PC-3 (cell line): Measurements from ENCODE around the gene LDHAL6A. TPM values are rescaled to one million over a fixed set of nuclear protein-coding genes. Genes with fewer than 3 reads are reported as not detected.

ENCODE experiments used
- ATAC-seq: fragments of 200-7000 bp; cut with Tn5 transposase; 2 replicates; pipeline ENCODE4 v1.9.1; 2020; ENCODE audit warnings: mild to moderate bottlenecking, moderate library complexity
- BruUV-seq: library from RNA; stranded (reverse); fragments of 400-500 nt; replicated peaks from 2 replicates; lab custom pipeline; 2021; lab: Mats Ljungman, UMichigan
- CTCF ChIA-PET: fragments of 300-600 bp; sonication (Branson Sonifier 250); formaldehyde crosslinking; loops from one replicate; lab custom pipeline; 2022; ENCODE audit warnings: antibody characterized with exemption; lab: Charles Lee
- POLR2A ChIA-PET: fragments of 300-600 bp; sonication (Branson Sonifier 250); formaldehyde crosslinking; loops from one replicate; lab custom pipeline; 2022; ENCODE audit warnings: antibody characterized with exemption; ENCODE audit not compliant: unreplicated experiment; lab: Charles Lee
- DNase-seq: peaks from one replicate; pipeline ENCODE4 v3.0.0-alpha.2; 2015
- H2AFZ ChIP-seq: fragments of 300-600 bp; sonication (generic); 2 replicates; pipeline ENCODE4 v1.6.0; 2016; ENCODE audit warnings: antibody characterized with exemption, low read length
- H3F3A ChIP-seq: fragments of 300-600 bp; sonication (generic); one replicate; pipeline ENCODE4 v1.6.0; 2017; ENCODE audit warnings: antibody characterized with exemption, low read length, control low read depth, mild to moderate bottlenecking; ENCODE audit not compliant: unreplicated experiment
- H3K27ac ChIP-seq: fragments of 300-600 bp; sonication (generic); 2 replicates; pipeline ENCODE4 v1.5.1; 2016; ENCODE audit warnings: mild to moderate bottlenecking, low read length
- H3K27me3 ChIP-seq: fragments of 300-600 bp; sonication (generic); 2 replicates; pipeline ENCODE4 v1.6.1; 2016; ENCODE audit warnings: low read length, mixed read lengths
- H3K36me3 ChIP-seq: fragments of 300-600 bp; sonication (generic); 2 replicates; pipeline ENCODE4 v1.6.1; 2016; ENCODE audit warnings: low read depth, mixed run types, low read length, mixed read lengths
- H3K4me1 ChIP-seq: fragments of 300-600 bp; sonication (generic); 2 replicates; pipeline ENCODE4 v1.5.1; 2016; ENCODE audit warnings: low read length; ENCODE audit not compliant: insufficient read depth
- H3K4me2 ChIP-seq: fragments of 300-600 bp; sonication (generic); 2 replicates; pipeline ENCODE4 v1.6.0; 2016; ENCODE audit warnings: low read length
- H3K4me3 ChIP-seq: fragments of 300-600 bp; sonication (generic); 2 replicates; pipeline ENCODE4 v1.5.1; 2016; ENCODE audit warnings: mild to moderate bottlenecking, low read length, mixed read lengths
- H3K79me2 ChIP-seq: fragments of 300-600 bp; sonication (generic); 2 replicates; pipeline ENCODE4 v1.6.1; 2017; ENCODE audit warnings: low read length, mixed read lengths
- H3K9ac ChIP-seq: fragments of 300-600 bp; sonication (generic); 2 replicates; pipeline ENCODE4 v1.6.0; 2016; ENCODE audit warnings: mild to moderate bottlenecking, low read length
- H3K9me2 ChIP-seq: fragments of 300-600 bp; sonication (generic); replicated peaks from 2 replicates; pipeline ENCODE4 v1.6.1; 2016; ENCODE audit warnings: mixed run types, low read length, mixed read lengths
- H3K9me3 ChIP-seq: fragments of 300-600 bp; sonication (generic); 2 replicates; pipeline ENCODE4 v1.6.1; 2016; ENCODE audit warnings: low read length, mixed read lengths
- H4K20me1 ChIP-seq: fragments of 300-600 bp; sonication (generic); 2 replicates; pipeline ENCODE4 v1.6.1; 2016; ENCODE audit warnings: low read length, mixed read lengths
- EZH2 ChIP-seq: fragments of 300-600 bp; sonication (generic); IDR thresholded peaks from one replicate; pipeline ENCODE4 v1.6.1; 2017; ENCODE audit warnings: antibody characterized with exemption, mild to moderate bottlenecking, low read length; ENCODE audit not compliant: unreplicated experiment
- EZH2phosphoT487 ChIP-seq: fragments of 300-600 bp; sonication (generic); IDR thresholded peaks from 2 replicates; pipeline ENCODE4 v1.6.1; 2018; ENCODE audit warnings: mild to moderate bottlenecking, antibody characterized with exemption, low read length, borderline replicate concordance
- intact Hi-C: fragments of 100-400 bp; cut with micrococcal nuclease; formaldehyde crosslinking; loops from 2 replicates; pipeline ENCODE4 v1.9.0; 2023
- total RNA-seq: library from RNA; depleted of rRNA; stranded (reverse); fragments of >200 nt; gene quantifications from 2 replicates; pipeline ENCODE4 v1.2.3, GENCODE V29; 2014
- TF ChIP-seq, protein P1 (sequence below): fragments of 300-600 bp; sonication (generic); conservative IDR thresholded peaks from 2 replicates; pipeline ENCODE4 v1.5.1; 2017; ENCODE audit warnings: antibody characterized with exemption, low read depth, mild to moderate bottlenecking, low read length

LDHAL6A gene
- total RNA-seq, 1 experiment from 2014 or later = not detected

DNA sequence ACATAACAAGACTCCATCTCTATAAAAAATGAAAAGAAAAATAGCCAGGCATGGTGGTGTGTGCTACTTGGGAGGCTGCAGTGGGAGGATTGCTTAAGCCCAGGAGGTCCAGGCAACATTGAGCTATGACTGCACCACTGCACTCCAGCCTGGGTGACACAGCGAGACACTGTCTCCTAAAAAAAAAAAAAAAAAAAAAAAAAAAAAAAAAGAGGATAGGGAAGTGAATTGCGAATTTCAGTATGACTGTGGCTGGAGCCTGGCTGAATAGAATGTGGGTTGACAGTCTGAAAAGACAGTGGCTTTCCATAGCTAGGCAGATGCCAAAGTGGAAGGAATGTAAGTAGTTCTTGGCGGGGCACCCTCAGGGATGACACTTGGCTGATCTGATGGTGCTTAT, 6.4 kb upstream of the LDHAL6A start:
- DNase-seq (no peak), ATAC-seq (no peak)
- TF ChIP-seq EZH2phosphoT487 (no peak), EZH2 (no peak)
- TF ChIP-seq, protein P1, sequence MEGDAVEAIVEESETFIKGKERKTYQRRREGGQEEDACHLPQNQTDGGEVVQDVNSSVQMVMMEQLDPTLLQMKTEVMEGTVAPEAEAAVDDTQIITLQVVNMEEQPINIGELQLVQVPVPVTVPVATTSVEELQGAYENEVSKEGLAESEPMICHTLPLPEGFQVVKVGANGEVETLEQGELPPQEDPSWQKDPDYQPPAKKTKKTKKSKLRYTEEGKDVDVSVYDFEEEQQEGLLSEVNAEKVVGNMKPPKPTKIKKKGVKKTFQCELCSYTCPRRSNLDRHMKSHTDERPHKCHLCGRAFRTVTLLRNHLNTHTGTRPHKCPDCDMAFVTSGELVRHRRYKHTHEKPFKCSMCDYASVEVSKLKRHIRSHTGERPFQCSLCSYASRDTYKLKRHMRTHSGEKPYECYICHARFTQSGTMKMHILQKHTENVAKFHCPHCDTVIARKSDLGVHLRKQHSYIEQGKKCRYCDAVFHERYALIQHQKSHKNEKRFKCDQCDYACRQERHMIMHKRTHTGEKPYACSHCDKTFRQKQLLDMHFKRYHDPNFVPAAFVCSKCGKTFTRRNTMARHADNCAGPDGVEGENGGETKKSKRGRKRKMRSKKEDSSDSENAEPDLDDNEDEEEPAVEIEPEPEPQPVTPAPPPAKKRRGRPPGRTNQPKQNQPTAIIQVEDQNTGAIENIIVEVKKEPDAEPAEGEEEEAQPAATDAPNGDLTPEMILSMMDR = no peak
- no TSS peak for BruUV-seq
- Histone ChIP-seq H3K27ac (no peak overlapping the region), H4K20me1 (no peaks in the 10 kb centered on the region), H2AFZ (no peak overlapping the region), H3K79me2 (no peaks in the 10 kb centered on the region), H3K36me3 (no peaks in the 10 kb centered on the region), H3K4me3 (no peak overlapping the region), H3K4me1 (peaks cover 6% of the 10 kb centered on the region; the same call in 1 of the 2 replicates), H3K9me2 (no peaks in the 10 kb centered on the region), H3K27me3 (no peaks in the 10 kb centered on the region), H3K9me3 (no peaks in the 10 kb centered on the region), H3F3A (no peaks in the 10 kb centered on the region), H3K9ac (no peak overlapping the region), H3K4me2 (no peak overlapping the region)
- POLR2A ChIA-PET = no interaction called here
- CTCF ChIA-PET = no interaction called here
- intact Hi-C loops = no loop called here

GRCh38 chr11:18452927-18453326, 2.7 kb upstream of the LDHAL6A start:
- no peak overlapping the region for H3K9ac ChIP-seq
- H3K36me3 ChIP-seq = no peaks in the 10 kb centered on the region
- H3F3A ChIP-seq = no peaks in the 10 kb centered on the region
- ChIA-PET POLR2A (interaction anchor here (0.6 kb wide), 1 partner anchor 51 kb away, joined by 3 read pairs; no protein-coding TSS in a partner anchor), CTCF (no interaction called here)
- intact Hi-C loops = no loop called here
- H3K9me2 ChIP-seq = no peaks in the 10 kb centered on the region
- H3K4me1 ChIP-seq = peaks cover 16% of the 10 kb centered on the region
- ATAC-seq = peak; percentile 64
- TF ChIP-seq EZH2phosphoT487 = no peak
- TF ChIP-seq EZH2 = no peak
- TF ChIP-seq, protein P1 = no peak
- H3K79me2 ChIP-seq = no peaks in the 10 kb centered on the region
- H3K27ac ChIP-seq = no peak overlapping the region
- H3K4me3 ChIP-seq = no peak overlapping the region
- no peaks in the 10 kb centered on the region for H4K20me1 ChIP-seq
- H2AFZ ChIP-seq = no peak overlapping the region
- H3K4me2 ChIP-seq = no peak overlapping the region
- no peaks in the 10 kb centered on the region for H3K27me3 ChIP-seq
- no TSS peak for BruUV-seq
- peak; percentile 60 for DNase-seq
- no peaks in the 10 kb centered on the region for H3K9me3 ChIP-seq

DNA sequence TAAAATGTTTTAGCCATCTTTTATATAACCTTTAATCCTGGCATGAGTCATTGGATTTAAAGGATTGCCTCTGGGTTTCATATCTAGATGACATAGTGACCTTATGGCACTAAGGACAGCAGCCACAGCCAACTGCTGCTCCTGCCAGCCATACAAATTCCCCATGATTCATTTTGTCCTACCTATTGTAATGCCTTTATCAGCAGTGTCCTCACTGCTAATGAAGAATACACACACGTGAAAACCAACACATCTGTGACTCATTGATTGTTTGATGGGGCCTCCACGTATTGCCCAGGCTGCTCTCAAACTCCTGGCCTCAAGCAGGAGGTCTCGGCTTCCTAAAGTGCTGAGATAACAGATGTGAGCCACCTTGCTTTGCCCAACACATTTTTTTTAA, 1.8 kb downstream of the LDHAL6A start:
- Histone ChIP-seq H3K27me3 (no peaks in the 10 kb centered on the region), H3K36me3 (no peaks in the 10 kb centered on the region), H3K4me2 (no peak overlapping the region), H2AFZ (no peak overlapping the region), H3K9ac (no peak overlapping the region), H3K9me2 (no peaks in the 10 kb centered on the region), H3K79me2 (no peaks in the 10 kb centered on the region), H3F3A (no peaks in the 10 kb centered on the region), H3K27ac (no peak overlapping the region), H4K20me1 (no peaks in the 10 kb centered on the region), H3K4me3 (no peak overlapping the region), H3K4me1 (peaks cover 17% of the 10 kb centered on the region), H3K9me3 (no peaks in the 10 kb centered on the region)
- CTCF ChIA-PET = no interaction called here
- TF ChIP-seq, protein P1 = no peak
- TF ChIP-seq EZH2 = no peak
- no peak for TF ChIP-seq EZH2phosphoT487
- intact Hi-C loops = no loop called here
- POLR2A ChIA-PET = no interaction called here
- no TSS peak for BruUV-seq
- DNase-seq (peak; percentile 55), ATAC-seq (peak; percentile 81)
